Measurements from ENCODE around the gene FOXP3.

FOXP3 gene

DNA sequence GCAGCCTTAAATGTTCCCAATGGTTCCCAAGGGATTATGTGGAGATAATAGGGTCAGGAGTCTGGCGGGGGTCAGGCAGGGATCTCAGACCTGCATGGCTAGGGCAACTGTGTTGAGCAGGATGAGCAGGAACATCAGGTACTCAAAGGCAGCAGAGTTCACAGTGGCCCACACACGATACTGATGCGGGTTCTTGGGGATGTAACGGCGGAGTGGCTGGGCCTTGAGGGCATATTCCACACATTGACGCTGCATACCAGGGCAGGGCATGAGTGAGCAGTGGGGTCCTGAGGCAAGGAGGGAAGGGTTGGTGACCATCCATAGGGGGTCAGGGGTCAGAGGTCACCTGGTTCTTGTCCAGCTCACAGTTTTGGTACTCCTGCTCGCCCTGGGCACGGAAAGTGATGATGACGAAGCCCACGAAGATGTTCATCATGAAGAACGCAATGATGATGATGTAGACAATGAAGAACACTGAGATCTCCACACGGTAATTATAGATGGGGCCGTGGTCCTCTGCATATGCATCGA is 49.4 kb downstream of the FOXP3 start:
- no peak for DNase-seq (ENCODE audit: low read depth in 2 of 2)

DNA sequence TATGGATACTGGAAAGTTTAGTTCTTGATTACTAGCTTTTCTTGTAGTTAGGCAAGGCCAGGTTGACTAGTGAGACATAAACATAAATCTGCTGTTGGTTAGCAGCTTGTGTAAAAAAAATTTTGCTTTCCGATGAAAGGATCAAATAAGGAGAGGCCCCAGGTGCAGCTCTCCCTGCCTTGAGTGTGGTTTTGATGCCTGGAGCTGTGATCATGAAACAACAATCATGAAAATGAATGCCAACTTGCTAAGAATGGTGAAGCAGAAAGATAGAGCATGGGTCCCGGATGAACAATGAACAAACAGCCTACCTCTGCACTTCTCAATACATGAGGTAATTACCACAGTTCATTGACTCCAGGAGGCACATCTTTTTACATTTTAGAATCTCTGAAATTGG is 50.1 kb downstream of the FOXP3 start:
- no peak for DNase-seq (ENCODE audit: low read depth in 2 of 2)

DNA sequence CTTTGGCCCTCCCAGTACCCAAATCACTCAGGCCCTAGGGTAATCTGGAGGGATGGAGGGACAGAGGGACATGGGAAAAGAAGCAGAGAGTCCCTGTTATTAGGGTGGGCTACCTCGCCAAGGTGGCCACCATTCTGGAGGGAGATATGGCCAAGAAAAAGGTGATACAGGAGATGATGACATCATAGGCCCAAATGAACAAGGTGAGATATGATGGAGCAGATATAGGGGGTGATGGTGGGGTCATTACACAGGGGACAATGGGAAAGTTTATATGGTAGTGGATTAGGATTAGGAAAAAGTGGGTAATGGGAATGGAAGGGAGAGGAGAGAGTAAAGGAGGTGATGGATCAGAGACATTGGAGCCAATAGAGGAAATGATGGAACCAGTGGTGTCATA is 51.6 kb downstream of the FOXP3 start:
- no peak for DNase-seq (ENCODE audit: low read depth in 2 of 2)

DNA sequence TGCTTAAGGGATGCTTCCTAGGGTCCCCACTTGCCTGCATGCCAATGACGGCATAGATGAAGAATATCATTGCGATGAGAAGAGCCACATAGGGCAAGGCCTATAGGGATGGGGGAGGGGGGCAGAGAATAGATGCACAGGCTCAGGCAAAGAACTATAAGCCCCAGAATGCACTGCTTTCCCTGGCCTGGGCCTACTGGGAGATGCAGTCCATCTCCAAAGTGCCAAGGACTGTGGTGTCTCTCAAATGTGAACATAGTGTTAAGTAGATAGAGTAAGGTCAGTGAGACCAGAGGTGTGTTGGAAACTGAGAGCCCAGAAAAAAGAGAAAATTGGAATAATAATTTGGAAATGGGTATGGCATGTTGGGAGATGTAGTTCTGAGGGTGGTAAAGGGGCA is 52.3 kb downstream of the FOXP3 start:
- no peak for DNase-seq (ENCODE audit: low read depth in 2 of 2)

DNA sequence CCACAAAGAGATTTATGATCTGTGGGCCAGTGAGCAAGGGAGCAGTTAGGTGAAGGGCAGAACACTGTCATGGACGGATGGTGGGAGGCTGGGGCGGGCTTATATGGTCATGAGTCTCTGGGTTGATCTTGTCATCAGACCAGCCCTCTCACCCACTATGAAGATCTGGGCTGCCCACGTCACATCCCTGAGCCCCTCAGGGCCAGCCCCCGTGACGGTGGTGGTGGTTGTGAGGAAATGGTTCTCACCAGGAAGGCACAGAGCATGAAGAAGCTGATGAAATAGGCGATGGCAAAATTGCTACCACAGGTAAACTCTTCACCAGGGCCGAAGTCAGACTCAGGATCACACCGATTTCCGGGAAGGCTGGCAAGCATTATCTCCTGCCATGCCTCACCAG is 53.4 kb downstream of the FOXP3 start:
- DNase-seq (ENCODE audit: low read depth in 2 of 2), result no peak

DNA sequence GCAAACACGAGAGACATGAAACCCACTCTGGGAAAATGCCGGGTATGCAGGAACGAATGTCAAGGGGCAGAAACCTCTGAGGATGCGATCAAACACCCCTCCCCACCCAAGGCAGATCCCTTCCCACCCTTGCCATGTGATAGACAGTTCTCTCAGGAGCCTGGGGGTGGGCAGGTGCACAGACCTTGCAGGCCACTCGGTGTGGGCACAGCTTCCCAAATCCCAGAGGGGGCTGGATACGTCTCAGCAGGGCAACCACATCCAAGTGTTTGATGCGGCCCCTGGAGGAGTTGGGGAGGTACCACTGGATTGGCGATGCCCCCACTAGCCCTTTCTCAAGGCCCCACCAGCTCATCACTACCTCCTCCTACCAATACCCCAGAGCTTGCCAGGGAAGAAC is 54.1 kb downstream of the FOXP3 start:
- no peak for DNase-seq (ENCODE audit: low read depth in 2 of 2)

DNA sequence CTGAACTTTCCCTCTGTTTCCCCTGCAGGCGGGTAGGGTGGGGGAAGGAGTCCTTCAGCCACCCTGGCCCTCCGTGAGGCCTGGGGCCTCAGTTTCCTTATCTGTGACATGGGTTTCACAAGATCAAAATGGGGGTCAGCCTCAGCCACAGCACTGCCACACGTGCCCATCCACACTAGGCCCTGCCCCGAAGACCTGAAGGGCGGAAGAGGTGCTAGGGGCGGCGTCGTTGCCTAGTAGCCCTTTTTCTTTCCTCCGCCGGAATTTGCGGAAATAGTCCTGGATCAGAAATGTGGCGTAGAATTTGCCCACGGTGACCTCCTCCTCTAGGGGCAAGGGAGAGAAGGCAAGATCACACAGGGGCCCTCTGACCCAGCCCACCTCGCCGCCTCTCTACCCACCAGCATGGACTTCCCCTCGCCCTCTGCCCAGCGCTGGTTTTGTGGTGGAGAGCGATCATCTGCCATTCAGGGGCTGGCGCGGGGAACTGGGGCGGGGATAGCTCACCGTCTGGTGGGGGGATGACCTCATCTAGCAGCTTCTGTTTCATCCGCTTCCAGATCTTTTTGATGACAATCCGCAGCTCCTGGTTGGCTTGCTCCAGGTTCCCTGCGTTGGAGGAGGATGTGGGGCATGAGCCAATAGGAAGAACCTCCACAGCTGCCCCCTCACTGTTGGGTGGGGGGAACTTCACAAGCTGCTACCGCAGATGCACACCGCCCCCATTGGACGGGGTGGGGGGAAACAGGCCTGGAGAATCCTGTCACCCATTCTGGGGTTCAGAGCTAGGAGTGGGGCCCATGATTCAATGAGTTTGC is 54.9 kb downstream of the FOXP3 start:
- no peak for DNase-seq (ENCODE audit: low read depth in 2 of 2)

DNA sequence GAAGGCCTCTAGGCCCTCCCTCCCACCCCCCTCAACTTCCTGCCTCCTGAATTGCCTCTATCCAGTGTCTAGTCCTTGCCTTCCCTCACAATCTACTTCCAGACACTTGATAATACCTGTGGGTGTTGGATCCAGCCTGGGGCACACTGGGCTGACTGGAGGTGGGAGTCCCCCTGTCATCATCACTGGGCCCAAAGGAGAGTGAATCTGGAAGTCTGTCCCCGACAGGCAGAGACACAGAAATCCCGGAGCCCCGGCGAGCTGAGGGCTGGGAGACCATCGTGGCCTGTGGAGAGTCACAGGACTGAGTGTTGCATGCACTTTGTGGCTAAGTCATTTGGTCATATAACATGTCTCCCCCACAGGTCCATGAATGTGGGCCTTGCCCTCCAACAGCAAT is 56.1 kb downstream of the FOXP3 start:
- no peak for DNase-seq (ENCODE audit: low read depth in 2 of 2)

DNA sequence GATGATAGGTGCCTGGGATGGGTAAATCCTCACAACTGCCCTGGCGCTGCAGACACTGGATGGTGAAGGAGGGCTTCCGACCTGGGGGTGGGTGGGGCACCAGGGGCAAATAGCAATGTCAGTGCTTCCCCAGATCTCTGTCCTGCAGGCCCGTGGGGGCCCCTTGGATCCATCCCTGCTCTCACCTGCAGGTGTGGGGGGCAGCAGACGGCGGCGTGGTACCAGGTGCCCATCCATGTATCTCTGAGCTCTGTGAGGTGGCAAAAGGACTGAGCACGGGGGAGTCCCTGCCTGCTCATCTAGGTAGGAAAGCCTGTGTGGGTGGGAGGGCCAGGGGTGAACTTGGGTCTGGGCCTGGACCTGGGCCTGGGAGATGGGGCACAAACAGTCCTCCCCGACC is 58.0 kb downstream of the FOXP3 start:
- no peak for DNase-seq (ENCODE audit: low read depth in 2 of 2)

DNA sequence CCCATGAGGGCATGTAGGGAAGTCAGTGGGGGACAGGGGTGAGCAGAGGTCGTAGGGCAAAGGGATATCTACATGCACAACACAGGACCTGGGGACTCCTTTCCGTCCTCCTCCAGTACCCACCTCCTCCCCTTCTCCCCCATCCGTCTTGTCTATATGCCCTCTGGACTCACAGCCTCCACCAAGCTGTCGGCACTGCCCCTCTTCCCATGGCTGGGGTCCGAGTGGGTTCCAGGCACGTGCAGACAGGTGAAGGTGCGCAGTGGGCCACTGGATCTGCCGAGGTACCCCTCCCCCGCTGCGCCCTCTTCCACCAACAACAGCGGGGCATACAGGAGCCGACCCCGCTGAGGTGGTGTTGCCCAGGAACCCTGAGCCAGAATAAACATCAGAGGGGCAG is 59.1 kb downstream of the FOXP3 start:
- DNase-seq (ENCODE audit: low read depth in 2 of 2), result no peak

DNA sequence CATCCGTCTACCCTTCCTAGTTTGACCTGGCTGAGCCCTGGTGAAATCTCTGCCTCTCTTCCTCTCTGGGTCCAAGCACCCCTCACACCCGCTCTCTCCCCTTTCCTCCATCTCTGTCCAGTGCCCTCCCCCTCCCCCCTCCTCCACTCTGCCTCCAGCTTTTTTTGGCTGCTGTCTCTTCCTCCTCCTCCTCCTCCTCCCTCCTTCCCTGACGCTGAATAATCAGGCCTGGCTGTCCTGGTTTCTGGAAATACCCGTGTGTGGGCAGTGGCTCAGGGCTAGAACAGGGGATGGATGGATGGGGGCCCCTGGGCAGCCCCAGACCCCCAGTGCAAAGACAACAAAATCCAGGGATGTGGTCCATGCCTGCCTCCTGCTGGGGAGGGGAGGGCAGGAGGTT is 59.8 kb downstream of the FOXP3 start:
- DNase-seq (ENCODE audit: low read depth in 2 of 2), result no peak

DNA sequence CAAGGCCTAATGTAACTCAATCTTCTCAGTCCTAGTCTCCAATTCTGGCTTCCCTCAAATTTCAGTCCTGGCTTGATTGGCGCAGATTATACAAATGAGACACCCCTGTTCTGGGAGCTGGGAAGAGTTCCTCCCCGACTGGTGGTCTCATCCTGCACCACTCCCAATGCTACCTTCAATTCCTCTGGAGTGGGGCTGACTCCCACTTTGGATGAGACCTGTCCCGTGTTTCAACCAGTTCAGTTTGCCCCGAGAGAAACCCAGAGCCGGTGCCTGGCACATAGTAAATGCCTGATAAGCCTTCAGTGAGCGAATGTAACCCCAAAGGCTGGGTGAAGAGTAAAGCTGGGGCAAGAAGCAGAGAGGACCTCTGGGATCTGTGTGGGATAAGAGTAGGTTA is 60.5 kb downstream of the FOXP3 start:
- no peak for DNase-seq (ENCODE audit: low read depth in 2 of 2)

DNA sequence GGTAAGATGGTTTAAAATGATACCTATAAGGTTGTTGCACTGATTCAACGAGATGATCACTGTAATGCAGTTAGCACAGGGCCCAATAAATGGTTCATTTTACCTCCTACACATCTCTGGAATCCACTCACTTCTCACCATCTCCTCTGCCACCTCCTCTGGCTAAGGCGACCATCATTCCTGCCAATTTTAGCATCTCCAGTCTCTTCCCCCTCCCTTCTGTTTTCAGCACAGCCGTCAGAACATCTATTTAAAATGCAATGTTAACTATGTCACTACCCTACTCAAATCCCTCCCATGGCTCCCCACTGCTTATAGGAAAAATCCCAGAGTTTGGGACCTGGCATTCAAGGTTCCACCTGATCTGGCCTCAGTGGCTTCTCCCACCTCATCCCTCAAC is 61.0 kb downstream of the FOXP3 start:
- DNase-seq (ENCODE audit: low read depth in 2 of 2), result no peak

DNA sequence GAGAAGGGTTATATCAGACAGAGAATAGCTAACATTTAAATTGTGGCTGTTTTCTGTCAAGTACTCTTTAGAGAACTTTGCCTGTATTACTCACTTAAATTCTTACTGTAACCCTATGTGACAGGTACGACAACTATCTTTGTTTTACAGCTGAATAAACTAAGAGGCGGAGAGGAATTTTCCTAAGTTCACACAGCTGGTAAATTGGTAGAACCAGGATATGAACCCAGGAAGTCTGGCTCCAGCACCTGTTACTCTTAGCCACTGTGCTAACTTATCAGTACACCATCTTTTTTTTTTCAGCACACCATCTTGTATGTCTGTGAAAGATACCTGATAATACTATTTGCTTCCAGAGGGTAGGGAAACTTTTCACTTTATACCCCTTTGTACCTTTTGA is 62.5 kb downstream of the FOXP3 start:
- no peak for DNase-seq (ENCODE audit: low read depth in 2 of 2)

All from stimulated activated CD8-positive, alpha-beta memory T cell treated with anti-CD3 and anti-CD28 coated beads, Interleukin-7, amount 100 ng/mL, for 1 hour (primary cell).